ENCODE data around the gene CALB2.

The CALB2 gene

DNA sequence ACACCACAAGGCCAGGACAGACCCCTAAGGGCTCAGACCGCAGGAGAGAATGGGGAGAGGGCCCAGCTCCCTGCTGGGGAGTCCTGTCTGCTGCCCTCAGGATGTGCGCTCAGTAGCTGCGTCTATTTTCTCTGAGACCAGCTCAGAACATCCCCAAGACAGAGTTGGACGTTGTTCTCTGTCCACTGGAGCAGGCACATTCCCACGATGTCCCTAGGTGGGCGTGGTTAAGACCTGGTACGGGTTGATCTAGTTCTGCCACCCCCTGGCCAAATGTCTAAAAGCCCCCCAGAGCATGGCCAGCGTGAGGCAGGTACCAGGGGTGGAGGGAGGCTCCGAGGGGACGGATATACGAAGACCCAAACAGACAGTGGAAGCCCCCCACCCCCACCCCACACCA, 842 bp upstream of the CALB2 start:
- in situ Hi-C loops (cut with MboI; ENCODE audit: low pct_unique_long_range_greater_than_20kb, low sequenced_read_pairs, unreplicated experiment) = no loop called here
- TF ChIP-seq, protein P1, sequence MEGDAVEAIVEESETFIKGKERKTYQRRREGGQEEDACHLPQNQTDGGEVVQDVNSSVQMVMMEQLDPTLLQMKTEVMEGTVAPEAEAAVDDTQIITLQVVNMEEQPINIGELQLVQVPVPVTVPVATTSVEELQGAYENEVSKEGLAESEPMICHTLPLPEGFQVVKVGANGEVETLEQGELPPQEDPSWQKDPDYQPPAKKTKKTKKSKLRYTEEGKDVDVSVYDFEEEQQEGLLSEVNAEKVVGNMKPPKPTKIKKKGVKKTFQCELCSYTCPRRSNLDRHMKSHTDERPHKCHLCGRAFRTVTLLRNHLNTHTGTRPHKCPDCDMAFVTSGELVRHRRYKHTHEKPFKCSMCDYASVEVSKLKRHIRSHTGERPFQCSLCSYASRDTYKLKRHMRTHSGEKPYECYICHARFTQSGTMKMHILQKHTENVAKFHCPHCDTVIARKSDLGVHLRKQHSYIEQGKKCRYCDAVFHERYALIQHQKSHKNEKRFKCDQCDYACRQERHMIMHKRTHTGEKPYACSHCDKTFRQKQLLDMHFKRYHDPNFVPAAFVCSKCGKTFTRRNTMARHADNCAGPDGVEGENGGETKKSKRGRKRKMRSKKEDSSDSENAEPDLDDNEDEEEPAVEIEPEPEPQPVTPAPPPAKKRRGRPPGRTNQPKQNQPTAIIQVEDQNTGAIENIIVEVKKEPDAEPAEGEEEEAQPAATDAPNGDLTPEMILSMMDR (IDR thresholded peaks at IDR 0.05; ENCODE audit: extremely low read depth, insufficient read depth, missing control alignments) = no peak
- no peak for DNase-seq (ENCODE audit: low spot score)

DNA sequence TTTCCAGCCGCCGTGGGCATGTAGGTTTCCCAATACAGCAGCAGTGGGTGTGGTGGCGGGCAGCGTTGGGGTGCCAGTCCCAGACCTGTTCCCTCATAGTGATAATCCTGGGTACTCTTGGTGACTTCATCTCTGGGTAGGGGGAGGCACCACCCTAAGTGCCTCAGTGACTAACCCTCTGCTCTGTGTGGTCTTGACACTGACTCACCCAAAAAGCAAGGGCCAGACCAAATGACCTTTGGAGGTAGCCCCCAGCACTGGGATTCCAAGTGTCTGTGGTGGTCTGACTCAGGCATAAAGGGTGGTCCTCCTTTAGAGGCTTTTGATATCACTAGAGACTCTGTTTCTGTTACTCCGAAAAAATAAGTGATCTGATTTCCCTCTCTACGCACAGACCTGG, 908 bp downstream of the CALB2 start:
- in situ Hi-C loops (cut with MboI; ENCODE audit: low pct_unique_long_range_greater_than_20kb, low sequenced_read_pairs, unreplicated experiment) = no loop called here
- DNase-seq (ENCODE audit: low spot score) = peak; percentile 32
- TF ChIP-seq, protein P1 (IDR thresholded peaks at IDR 0.05; ENCODE audit: extremely low read depth, insufficient read depth, missing control alignments) = no peak

DNA sequence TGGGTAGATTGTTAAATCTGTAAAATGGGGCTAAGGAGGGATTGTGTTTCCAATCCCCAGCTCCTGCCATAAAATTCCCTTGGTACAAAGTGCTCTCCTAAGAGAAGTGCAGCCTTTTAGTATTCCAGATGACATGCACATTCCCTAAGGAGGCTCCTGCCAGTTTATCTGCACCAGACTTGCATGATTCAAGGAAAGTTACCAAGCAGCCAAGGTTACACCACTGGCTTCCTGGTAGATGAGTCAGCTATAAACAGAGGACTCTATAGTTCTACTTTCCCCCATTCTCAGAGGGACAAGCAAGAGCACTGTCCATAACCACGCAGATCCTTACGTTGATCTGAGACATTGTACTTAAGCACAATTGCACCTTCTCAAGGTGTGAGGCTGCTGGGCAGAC, 1.9 kb downstream of the CALB2 start:
- in situ Hi-C loops (cut with MboI; ENCODE audit: low pct_unique_long_range_greater_than_20kb, low sequenced_read_pairs, unreplicated experiment) = no loop called here
- DNase-seq (ENCODE audit: low spot score) = no peak
- TF ChIP-seq, protein P1 (IDR thresholded peaks at IDR 0.05; ENCODE audit: extremely low read depth, insufficient read depth, missing control alignments) = no peak

DNA sequence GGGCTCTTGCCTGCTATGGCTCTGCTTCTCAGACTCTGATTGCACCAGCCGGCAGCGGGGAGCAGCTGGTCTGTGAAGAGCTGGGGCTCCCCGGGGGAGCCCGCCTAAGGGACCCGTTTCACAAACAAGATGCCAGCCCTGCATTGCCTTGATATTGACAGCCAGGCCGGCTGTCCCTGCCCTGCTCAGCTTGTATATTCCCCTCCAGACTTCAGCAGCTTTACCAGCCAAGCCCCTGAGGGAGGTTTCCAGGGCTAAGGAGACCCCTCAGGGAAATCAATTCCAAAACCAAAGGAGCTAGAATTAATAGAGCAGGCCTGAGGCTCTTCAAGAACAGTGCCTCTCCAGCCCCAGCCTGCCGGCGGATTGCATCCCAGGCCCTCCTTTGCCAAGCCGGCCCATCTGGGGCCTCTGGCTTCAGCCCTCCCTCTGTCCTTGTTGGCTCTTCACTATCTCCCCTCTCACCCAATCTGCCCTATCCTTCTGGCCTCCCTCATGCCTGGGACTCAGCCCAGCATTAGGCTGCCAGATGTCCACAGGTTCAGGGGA, 5.7 kb downstream of the CALB2 start:
- DNase-seq (ENCODE audit: low spot score) = no peak
- in situ Hi-C loops (cut with MboI; ENCODE audit: low pct_unique_long_range_greater_than_20kb, low sequenced_read_pairs, unreplicated experiment) = no loop called here
- TF ChIP-seq, protein P1 (IDR thresholded peaks at IDR 0.05; ENCODE audit: extremely low read depth, insufficient read depth, missing control alignments) = no peak

DNA sequence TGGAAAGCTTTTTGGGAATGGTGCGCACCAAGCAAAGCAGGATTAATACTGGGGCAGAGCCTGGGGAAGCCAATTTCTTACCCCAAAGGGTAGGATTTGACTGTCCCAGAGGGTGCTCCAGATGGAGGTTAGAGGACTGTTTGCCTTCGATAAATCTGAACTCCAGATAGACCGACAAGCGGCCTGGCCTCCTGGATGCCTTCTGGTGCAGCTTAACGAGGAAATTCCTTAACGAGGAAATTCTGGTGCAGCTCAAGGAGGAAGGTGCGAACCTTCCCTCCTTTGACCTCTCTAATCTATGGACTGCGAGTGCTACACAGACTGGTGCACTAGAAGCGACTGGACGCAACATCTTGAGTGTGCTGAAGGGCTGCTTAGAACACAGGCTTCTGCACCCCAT, 6.5 kb downstream of the CALB2 start:
- in situ Hi-C loops (cut with MboI; ENCODE audit: low pct_unique_long_range_greater_than_20kb, low sequenced_read_pairs, unreplicated experiment) = no loop called here
- DNase-seq (ENCODE audit: low spot score) = no peak
- TF ChIP-seq, protein P1 (IDR thresholded peaks at IDR 0.05; ENCODE audit: extremely low read depth, insufficient read depth, missing control alignments) = no peak

DNA sequence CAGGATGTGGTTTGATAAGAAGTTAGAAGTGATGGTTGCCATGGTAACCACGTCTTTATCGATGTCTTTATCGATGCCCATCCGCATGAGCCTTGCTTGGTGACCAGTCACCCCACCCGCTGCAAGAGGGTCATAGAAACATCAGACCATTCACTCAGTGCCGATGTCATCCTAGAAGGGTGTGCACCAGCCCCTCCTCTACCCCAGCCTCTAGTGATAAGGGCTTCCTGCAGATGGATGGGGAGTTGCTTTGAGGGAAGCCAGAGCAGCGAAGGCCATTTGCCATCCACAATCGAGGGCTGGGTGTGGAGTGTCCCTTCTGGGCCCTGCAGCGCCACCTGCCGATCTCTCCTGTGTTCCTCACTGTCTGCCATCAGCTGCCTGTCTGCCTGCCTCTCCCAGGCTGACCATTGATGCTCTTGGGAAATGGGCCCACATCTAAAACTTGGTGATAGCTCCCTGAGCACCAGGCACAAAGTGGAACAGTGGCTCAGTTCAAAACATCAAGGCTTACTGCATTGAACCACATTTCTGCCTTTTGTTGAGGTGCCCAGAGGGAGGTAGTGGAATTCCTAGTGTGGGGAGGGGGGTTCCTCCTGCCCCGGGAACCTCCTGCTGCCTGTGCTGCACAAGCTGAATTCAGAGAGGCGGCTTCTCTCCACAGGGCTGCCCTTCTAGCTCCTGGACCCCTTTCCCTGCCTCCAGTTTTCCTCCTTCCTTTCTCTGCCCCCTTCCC, 8.9 kb downstream of the CALB2 start:
- in situ Hi-C loops (cut with MboI; ENCODE audit: low pct_unique_long_range_greater_than_20kb, low sequenced_read_pairs, unreplicated experiment) = no loop called here
- TF ChIP-seq, protein P1 (IDR thresholded peaks at IDR 0.05; ENCODE audit: extremely low read depth, insufficient read depth, missing control alignments) = peak; percentile 85
- DNase-seq (ENCODE audit: low spot score) = peak; percentile 65

All from GM13977 (cell line).